Activated CD8-positive, alpha-beta memory T cell treated with anti-CD3 and anti-CD28 coated beads, Interleukin-2, amount 50 U/mL, for 48 hours (primary cell): Measurements from ENCODE around the gene NCKIPSD.
A peak's percentile ranks its signal among the peaks of the same experiment; 100 is the strongest.
"Not testable (repeated sequence)": the region's sequence is repeated elsewhere in the genome, so short reads cannot be mapped to it uniquely, and the experiment has no call there.

Experiments
- DNase-seq: peaks from one replicate; pipeline ENCODE4 v3.0.0-alpha.2; 2020

Gene NCKIPSD

GRCh38 chr3:48685603-48686511, at the start of gene NCKIPSD:
Gene NCKIPSD (minus strand): TSS chr3:48685915. CDS start chr3:48685807, 108 bp downstream.
- peak; percentile 98 for DNase-seq

DNA sequence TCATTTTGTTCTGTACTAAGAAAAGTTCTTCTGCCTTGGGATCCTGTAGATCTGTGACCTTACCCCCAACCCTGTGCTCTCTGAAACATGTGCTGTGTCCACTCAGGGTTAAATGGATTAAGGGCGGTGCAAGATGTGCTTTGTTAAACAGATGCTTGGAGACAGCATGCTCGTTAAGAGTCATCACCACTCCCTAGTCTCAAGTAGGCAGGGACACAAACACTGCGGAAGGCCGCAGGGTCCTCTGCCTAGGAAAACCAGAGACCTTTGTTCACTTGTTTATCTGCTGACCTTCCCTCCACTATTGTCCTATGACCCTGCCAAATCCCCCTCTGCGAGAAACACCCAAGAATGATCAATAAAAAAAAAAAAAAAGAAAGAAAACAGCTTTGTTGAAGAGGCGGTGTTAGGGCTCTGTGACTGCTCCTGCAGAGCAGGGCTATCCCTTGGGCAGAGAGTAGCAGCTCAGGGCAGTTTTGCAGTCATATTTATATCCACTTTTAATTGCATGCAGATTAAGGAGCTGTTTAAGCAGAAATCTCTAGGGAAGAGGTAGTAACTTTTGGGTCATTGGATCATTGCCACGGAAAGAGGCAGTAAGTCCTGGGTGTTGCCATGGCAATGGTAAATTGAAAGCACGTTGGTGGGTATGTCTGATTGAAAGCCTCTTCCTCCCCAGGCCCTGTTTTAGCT, 49.5 kb upstream of the NCKIPSD start:
- not testable (repeated sequence) for DNase-seq

DNA sequence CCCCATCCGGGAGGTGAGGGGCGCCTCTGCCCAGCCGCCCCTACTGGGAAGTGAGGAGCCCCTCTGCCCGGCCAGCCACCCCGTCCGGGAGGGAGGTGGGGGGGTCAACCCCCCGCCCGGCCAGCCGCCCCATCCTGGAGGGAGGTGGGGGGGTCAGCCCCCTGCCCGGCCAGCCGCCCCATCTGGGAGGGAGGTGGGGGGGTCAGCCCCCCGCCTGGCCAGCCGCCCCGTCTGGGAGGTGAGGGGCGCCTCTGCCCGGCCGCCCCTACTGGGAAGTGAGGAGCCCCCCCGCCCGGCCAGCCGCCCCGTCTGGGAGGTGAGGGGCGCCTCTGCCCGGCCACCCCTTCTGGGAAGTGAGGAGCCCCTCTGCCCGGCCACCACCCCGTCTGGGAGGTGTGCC, 48.8 kb upstream of the NCKIPSD start:
- DNase-seq: not testable (repeated sequence)

DNA sequence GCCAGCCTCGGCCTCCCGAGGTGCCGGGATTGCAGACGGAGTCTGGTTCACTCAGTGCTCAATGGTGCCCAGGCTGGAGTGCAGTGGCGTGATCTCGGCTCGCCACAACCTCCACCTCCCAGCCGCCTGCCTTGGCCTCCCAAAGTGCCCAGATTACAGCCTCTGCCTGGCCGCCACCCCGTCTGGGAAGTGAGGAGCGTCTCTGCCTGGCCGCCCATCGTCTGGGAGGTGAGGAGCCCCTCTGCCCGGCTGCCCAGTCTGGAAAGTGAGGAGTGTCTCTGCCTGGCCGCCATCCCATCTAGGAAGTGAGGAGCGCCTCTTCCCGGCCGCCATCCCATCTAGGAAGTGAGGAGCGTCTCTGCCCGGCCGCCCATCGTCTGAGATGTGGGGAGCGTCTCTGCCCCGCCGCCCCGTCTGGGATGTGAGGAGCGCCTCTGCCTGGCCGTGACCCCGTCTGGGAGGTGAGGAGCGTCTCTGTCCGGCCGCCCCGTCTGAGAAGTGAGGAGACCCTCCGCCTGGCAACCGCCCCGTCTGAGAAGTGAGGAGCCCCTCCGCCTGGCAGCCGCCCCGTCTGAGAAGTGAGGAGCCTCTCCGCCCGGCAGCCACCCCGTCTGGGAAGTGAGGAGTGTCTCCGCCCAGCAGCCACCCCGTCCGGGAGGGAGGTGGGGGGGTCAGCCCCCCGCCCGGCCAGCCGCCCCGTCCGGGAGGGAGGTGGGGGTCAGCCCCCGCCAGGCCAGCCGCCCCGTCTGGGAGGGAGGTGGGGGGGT, 48.2 kb upstream of the NCKIPSD start:
- DNase-seq: not testable (repeated sequence)

- no peak for DNase-seq
Measured at GRCh38 chr3:48727511-48727910, 41.8 kb upstream of the NCKIPSD start.

DNA sequence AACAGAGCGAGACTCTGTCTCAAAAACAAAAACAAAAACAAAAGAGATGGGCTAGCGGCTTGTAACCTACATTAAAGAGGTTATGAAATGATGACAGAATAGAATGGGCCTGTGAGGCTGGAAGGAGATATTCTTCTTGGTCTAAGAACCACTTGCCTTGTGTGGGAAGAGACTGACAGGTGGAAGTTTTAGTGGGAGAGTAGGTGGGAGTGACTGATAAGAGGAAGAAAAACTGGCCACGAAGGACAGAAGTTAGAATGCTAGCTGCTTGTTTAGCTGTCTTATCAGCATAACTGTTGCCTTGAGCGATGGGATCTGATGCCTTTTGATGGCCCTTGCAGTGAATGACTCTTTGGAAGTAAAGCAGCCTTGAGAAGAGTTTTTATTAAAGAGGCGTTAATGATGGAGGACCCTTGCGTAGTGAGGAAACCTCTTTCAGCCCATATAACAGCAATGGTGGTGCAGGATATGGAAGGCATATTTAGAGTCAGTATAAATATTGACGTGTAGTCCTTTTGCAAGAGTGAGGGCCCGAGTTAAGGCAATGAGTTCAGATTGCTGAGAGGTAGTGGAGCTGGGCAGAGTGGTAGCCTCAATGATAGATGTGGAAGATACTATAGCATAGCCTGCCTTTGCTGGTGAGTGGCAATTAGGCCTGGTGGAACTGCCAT, 39.6 kb upstream of the NCKIPSD start:
- not testable (repeated sequence) for DNase-seq

GRCh38 chr3:48723725-48724124, 38.0 kb upstream of the NCKIPSD start:
- DNase-seq: no peak

GRCh38 chr3:48723293-48723692, 37.6 kb upstream of the NCKIPSD start:
- DNase-seq: not testable (repeated sequence)

GRCh38 chr3:48716982-48717746, 31.4 kb upstream of the NCKIPSD start, which contains the start of gene IP6K2:
Gene IP6K2 (minus strand): TSS chr3:48717221. CDS start chr3:48695291, 21,930 bp downstream.
- peak; percentile 99 for DNase-seq

GRCh38 chr3:48716508-48716981, 30.8 kb upstream of the NCKIPSD start:
- peak; percentile 68 for DNase-seq

DNA sequence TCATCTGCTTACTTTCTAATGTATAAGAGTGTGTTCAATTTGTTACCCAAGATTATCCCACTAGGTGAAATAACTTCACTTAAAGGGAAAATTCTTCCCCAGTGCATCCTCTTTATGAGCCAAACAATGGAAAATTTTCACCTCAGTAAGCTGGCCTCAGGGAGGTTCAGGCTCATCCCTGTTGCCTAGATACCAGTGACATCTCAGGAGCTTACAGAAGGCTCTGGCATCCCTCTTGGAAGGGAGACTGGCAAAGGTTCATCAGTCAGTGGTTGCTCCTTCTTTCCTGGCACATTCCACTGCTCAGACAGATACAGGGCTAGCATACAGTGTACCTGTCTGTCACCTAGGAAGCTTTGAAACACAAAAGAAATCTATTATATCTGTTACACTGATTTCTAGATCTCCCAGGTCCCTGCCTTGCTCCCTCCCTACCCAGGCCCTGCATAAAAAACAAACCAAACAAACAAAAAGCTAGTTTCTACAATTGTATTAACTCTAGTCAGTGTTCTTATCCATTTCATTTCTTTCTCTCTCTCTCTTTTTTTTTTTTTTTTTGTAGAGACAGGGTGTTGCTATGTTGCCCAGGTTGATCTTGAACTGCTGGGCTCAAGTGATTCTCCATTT, 29.6 kb upstream of the NCKIPSD start:
- DNase-seq: no peak

- no peak for DNase-seq
Measured at GRCh38 chr3:48711727-48712126, 26.0 kb upstream of the NCKIPSD start.

DNA sequence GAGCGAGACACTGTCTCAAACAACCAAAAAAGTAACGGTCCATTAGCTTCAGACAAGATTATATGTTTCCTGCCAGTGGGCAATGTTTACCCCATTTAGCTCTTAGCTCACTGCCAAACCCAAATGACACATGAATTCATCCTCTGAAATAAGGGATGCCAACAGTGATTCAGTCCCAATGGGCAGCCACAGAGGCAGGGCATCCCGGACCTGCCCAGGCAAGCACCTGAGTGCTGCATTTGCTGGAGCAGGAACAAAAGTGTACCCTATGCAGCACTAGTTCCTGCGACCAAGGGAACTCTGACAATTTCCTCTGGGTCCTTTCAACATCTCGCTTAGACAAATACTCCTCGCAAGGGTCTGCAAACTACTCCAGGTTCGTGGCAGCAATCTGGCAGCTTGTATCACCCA, 23.3 kb upstream of the NCKIPSD start:
- no peak for DNase-seq

DNA sequence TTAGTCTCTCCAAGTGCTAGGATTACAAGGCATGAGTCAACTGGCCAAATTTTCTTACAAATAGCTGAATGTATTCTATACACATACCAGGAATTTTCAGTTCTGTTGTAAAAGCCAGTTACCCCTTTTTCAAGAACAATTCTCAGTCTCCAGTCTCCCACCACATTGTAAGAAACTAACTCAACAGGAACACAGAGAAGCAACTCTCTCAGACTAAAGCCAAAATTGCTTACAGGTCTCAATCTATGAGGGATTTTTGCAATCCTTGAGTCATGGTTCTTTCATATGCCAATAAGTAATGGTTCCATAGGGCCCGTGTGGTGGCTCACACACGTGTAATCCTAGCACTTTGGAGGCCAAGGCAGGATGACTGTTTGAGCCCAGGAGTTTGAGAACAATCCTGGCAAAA, 22.8 kb upstream of the NCKIPSD start:
- no peak for DNase-seq

- no peak for DNase-seq
Measured at GRCh38 chr3:48707157-48707556, 21.4 kb upstream of the NCKIPSD start.

DNA sequence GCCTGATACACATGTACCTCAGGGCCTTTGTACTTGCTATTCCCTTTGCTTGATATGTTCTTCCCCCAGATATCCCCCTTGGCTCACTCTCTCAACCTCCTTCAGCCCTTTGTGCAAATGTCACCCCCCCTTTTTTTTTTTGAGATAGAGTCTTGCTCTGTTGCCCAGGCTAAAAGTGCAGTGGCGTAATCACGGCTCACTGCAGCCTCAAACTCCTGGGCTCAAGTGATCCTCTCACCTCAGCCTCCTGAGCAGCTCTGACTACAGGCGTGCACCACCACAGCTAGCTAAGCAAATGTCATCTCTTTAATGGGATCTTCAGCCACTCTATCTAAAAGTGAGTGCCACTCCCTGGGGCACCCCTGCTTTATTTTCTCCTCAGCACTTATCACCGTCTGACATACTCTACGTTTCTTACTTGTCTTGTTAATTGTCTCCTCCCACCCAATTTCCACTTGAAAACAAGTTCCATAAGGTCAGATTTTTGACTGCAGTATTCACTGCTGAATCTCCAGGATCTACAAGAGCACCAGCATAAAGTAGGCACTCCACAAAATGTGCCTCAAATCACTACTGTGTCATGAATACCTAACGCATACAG, 16.7 kb upstream of the NCKIPSD start:
- DNase-seq: no peak

- no peak for DNase-seq
Measured at GRCh38 chr3:48700731-48701405, 15.2 kb upstream of the NCKIPSD start.

- no peak for DNase-seq
Measured at GRCh38 chr3:48698891-48699290, 13.2 kb upstream of the NCKIPSD start.

GRCh38 chr3:48697952-48698351, 12.2 kb upstream of the NCKIPSD start:
- DNase-seq: no peak

GRCh38 chr3:48696601-48697000, 10.9 kb upstream of the NCKIPSD start:
- DNase-seq: no peak
